GM12878 (cell line): ENCODE results near the gene RAD51B. TPM values are rescaled to one million over a fixed set of nuclear protein-coding genes. Genes with fewer than 3 reads are reported as not detected.

Source experiments
- ATAC-seq: fragments of 200-7000 bp; cut with Tn5 transposase; 3 replicates; pipeline ENCODE4 v1.9.1; 2020; ENCODE audit warnings: mild to moderate bottlenecking, moderate library complexity
- BruUV-seq: library from RNA; stranded (reverse); fragments of 400-500 nt; replicated peaks from 2 replicates; lab custom pipeline; 2021; lab: Mats Ljungman, UMichigan
- CTCF ChIA-PET: fragments of 300-600 bp; sonication (Branson Sonifier 250); formaldehyde crosslinking; extraction: SDS; loops from one replicate; lab custom pipeline; 2021; ENCODE audit warnings: inconsistent platforms; lab: Yijun Ruan, JAX
- POLR2A ChIA-PET: fragments of 350-600 bp; formaldehyde crosslinking; extraction: SDS; loops from one replicate; lab custom pipeline; 2021; ENCODE audit warnings: inconsistent platforms; lab: Charles Lee
- RAD21 ChIA-PET: fragments of 300-600 bp; sonication (Branson Sonifier 250); formaldehyde crosslinking; loops from one replicate; lab custom pipeline; 2023; ENCODE audit warnings: antibody characterized with exemption; ENCODE audit not compliant: unreplicated experiment; lab: Charles Lee
- SMC1A ChIA-PET: fragments of 300-600 bp; sonication (Branson Sonifier 250); formaldehyde crosslinking; loops from one replicate; lab custom pipeline; 2023; ENCODE audit not compliant: unreplicated experiment, uncharacterized antibody; lab: Charles Lee
- DNase-seq: peaks from one replicate; pipeline ENCODE4 v3.0.0-alpha.2; 2011; ENCODE audit warnings: low read depth, low spot score
- FAIRE-seq: peaks from 3 replicates; lab custom pipeline; 2011; peaks lifted over from hg19 to GRCh38; lab: Jason Lieb, UNC
- H2AFZ ChIP-seq: 2 replicates; pipeline ENCODE4 v1.6.0; 2011; ENCODE audit warnings: low read depth, low read length, control low read depth; ENCODE audit not compliant: control insufficient read depth
- H3K27ac ChIP-seq: 2 replicates; pipeline ENCODE4 v1.5.1; 2011; ENCODE audit warnings: control low read depth; ENCODE audit not compliant: control insufficient read depth, insufficient read depth
- H3K27me3 ChIP-seq, 2 experiments: replicated peaks in 1 of 2; 2 replicates each; pipeline versions ENCODE4 v1.6.0 to v1.6.1; 2011; ENCODE audit warnings: low read length in 1 of 2; ENCODE audit not compliant: control insufficient read depth in 2 of 2, insufficient read depth in 2 of 2
- H3K36me3 ChIP-seq, 2 experiments: 2 replicates each; pipeline ENCODE4 v1.5.1; 2011; ENCODE audit warnings: low read length in 1 of 2; ENCODE audit not compliant: control insufficient read depth in 2 of 2, insufficient read depth in 2 of 2
- H3K4me1 ChIP-seq: 2 replicates; pipeline ENCODE4 v1.6.1; 2011; ENCODE audit warnings: mild to moderate bottlenecking, low read length, moderate library complexity, mixed read lengths; ENCODE audit not compliant: control insufficient read depth, insufficient read depth
- H3K4me2 ChIP-seq: 2 replicates; pipeline ENCODE4 v1.6.0; 2011; ENCODE audit warnings: control low read depth; ENCODE audit not compliant: control insufficient read depth, insufficient read depth
- H3K4me3 ChIP-seq: fragments of 200-600 bp; sonication (generic); 2 replicates; pipeline ENCODE4 v1.5.1; 2016
- H3K79me2 ChIP-seq: 2 replicates; pipeline ENCODE4 v1.6.0; 2011; ENCODE audit warnings: low read length; ENCODE audit not compliant: control insufficient read depth, insufficient read depth
- H3K9ac ChIP-seq: 2 replicates; pipeline ENCODE4 v1.8.0; 2011; ENCODE audit warnings: low read length, control low read depth, mixed read lengths; ENCODE audit not compliant: control insufficient read depth, insufficient read depth
- H3K9me3 ChIP-seq: replicated peaks from 3 replicates; pipeline ENCODE4 v1.5.1; 2011; ENCODE audit warnings: mild to moderate bottlenecking, low read length; ENCODE audit not compliant: control insufficient read depth, insufficient read depth
- H4K20me1 ChIP-seq: 2 replicates; pipeline ENCODE4 v1.6.0; 2011; ENCODE audit not compliant: control insufficient read depth, insufficient read depth
- ESRRA ChIP-seq: IDR thresholded peaks from 2 replicates; pipeline ENCODE4 v1.6.1; 2012; ENCODE audit warnings: mild to moderate bottlenecking, low read length, improper control_type of control experiment
- PML ChIP-seq: IDR thresholded peaks from 2 replicates; pipeline ENCODE4 v1.6.1; 2012; ENCODE audit warnings: low read length, inconsistent platforms
- POLR2AphosphoS2 ChIP-seq: IDR thresholded peaks from 2 replicates; pipeline ENCODE4 v1.6.1; 2011; ENCODE audit warnings: low read depth, mild to moderate bottlenecking, low read length, improper control_type of control experiment, moderate library complexity
- SMAD1 ChIP-seq: fragments of 450-650 bp; IDR thresholded peaks from 2 replicates; pipeline ENCODE4 v1.6.1; 2018; ENCODE audit warnings: mild to moderate bottlenecking, low read depth; ENCODE audit not compliant: partially characterized antibody
- STAT3 ChIP-seq: IDR thresholded peaks from 2 replicates; pipeline ENCODE4 v1.6.1; 2011; ENCODE audit warnings: low read depth, low read length, improper control_type of control experiment
- TAF1 ChIP-seq: IDR thresholded peaks from 2 replicates; pipeline ENCODE4 v1.6.1; 2011; ENCODE audit warnings: mild to moderate bottlenecking, low read depth, low read length, borderline replicate concordance
- ZNF622 ChIP-seq: fragments of 450-650 bp; IDR thresholded peaks from 2 replicates; pipeline ENCODE4 v1.6.1; 2017; ENCODE audit warnings: mild to moderate bottlenecking, inconsistent platforms
- WGBS: methylation state at CpG from one replicate; pipeline ENCODE4 v1.1.6; 2016; ENCODE audit warnings: low lambda C conversion rate; ENCODE audit not compliant: insufficient replicate concordance, insufficient coverage; ENCODE audit errors: missing lambda C conversion rate; 5-methylcytosine and 5-hydroxymethylcytosine counted together
- in situ Hi-C: fragments of 300-500 bp; cut with MboI; formaldehyde crosslinking; loops from 9 replicates; pipeline ENCODE4 v1.14.3; 2018; ENCODE audit warnings: mixed read lengths
- intact Hi-C: fragments of 100-400 bp; cut with micrococcal nuclease; formaldehyde crosslinking; loops from one replicate; pipeline ENCODE4 v1.14.2; 2022; ENCODE audit not compliant: unreplicated experiment
- polyA plus RNA-seq, 11 experiments: library from polyadenylated mRNA; depleted of rRNA in 4 of 11; unstranded in 6 of 11; stranded (reverse) in 5 of 11; fragments of >200 nt; fragmentation: Nextera tagmentation in 4 of 11; fragmentation: Illumina TruSeq in 1 of 11; extraction: Ambion mirVana in 4 of 11; extraction: Trizol in 1 of 11; gene quantifications; 1 replicate in 1 of 11; 2 replicates in 10 of 11; pipeline versions ENCODE4 v1.2.1 to v1.2.3, GENCODE V29; 2011 to 2016; ENCODE audit warnings: inconsistent platforms in 2 of 11, missing spikeins in 2 of 11, low read depth in 1 of 11
- total RNA-seq, 4 experiments: library from RNA; depleted of rRNA in 3 of 4; stranded (reverse); fragments of >200 nt in 3 of 4; fragmentation: Illumina TruSeq in 1 of 4; extraction: Trizol in 1 of 4; gene quantifications; 2 replicates each; pipeline versions ENCODE4 v1.2.1 to v1.2.3, GENCODE V29; 2013 to 2021
- TF ChIP-seq, protein P1 (sequence below): fragments of 450-650 bp; IDR thresholded peaks from 2 replicates; pipeline ENCODE4 v1.6.1; 2017; ENCODE audit warnings: mild to moderate bottlenecking, moderate library complexity
- TF ChIP-seq, protein P2 (sequence below): fragments of 450-650 bp; conservative IDR thresholded peaks from 2 replicates; pipeline ENCODE4 v1.6.1; 2017; ENCODE audit warnings: mild to moderate bottlenecking, moderate library complexity

The RAD51B gene
- total and polyA plus RNA-seq, 10 of the 15 experiments (the other 5 are each of a cell fraction or from before 2014, with no cell fraction given): 9.8 to 26.8 (median 21.3) TPM

DNA sequence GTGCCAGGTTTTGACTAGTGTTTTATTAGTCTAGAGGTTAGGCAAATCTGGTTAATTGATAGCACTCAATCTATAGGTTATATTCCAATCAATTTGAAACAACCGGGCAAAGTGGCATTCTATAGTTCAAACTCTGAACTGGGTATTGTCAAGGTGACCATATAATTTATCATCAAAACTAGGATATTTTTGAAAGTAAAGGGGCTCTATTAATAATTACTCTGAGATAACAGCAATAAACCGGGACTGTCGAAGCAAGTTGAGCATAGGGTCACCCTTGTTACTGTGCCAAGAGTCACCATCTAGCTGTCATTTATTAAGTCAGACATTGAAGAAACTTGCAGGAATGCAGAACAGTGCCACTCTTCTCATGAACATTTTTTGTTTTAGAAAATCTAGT is 321.2 kb downstream of the RAD51B start:
- Histone ChIP-seq H3K79me2 (no peaks in the 10 kb centered on the region), H3K4me1 (peaks cover 7% of the 10 kb centered on the region)
- TF ChIP-seq ZNF622 (no peak), PML (no peak), SMAD1 (no peak), POLR2AphosphoS2 (no peak), ESRRA (no peak), STAT3 (no peak), TAF1 (no peak)
- TF ChIP-seq, protein P1, sequence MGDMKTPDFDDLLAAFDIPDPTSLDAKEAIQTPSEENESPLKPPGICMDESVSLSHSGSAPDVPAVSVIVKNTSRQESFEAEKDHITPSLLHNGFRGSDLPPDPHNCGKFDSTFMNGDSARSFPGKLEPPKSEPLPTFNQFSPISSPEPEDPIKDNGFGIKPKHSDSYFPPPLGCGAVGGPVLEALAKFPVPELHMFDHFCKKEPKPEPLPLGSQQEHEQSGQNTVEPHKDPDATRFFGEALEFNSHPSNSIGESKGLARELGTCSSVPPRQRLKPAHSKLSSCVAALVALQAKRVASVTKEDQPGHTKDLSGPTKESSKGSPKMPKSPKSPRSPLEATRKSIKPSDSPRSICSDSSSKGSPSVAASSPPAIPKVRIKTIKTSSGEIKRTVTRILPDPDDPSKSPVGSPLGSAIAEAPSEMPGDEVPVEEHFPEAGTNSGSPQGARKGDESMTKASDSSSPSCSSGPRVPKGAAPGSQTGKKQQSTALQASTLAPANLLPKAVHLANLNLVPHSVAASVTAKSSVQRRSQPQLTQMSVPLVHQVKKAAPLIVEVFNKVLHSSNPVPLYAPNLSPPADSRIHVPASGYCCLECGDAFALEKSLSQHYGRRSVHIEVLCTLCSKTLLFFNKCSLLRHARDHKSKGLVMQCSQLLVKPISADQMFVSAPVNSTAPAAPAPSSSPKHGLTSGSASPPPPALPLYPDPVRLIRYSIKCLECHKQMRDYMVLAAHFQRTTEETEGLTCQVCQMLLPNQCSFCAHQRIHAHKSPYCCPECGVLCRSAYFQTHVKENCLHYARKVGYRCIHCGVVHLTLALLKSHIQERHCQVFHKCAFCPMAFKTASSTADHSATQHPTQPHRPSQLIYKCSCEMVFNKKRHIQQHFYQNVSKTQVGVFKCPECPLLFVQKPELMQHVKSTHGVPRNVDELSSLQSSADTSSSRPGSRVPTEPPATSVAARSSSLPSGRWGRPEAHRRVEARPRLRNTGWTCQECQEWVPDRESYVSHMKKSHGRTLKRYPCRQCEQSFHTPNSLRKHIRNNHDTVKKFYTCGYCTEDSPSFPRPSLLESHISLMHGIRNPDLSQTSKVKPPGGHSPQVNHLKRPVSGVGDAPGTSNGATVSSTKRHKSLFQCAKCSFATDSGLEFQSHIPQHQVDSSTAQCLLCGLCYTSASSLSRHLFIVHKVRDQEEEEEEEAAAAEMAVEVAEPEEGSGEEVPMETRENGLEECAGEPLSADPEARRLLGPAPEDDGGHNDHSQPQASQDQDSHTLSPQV: no peak
- TF ChIP-seq, protein P2, sequence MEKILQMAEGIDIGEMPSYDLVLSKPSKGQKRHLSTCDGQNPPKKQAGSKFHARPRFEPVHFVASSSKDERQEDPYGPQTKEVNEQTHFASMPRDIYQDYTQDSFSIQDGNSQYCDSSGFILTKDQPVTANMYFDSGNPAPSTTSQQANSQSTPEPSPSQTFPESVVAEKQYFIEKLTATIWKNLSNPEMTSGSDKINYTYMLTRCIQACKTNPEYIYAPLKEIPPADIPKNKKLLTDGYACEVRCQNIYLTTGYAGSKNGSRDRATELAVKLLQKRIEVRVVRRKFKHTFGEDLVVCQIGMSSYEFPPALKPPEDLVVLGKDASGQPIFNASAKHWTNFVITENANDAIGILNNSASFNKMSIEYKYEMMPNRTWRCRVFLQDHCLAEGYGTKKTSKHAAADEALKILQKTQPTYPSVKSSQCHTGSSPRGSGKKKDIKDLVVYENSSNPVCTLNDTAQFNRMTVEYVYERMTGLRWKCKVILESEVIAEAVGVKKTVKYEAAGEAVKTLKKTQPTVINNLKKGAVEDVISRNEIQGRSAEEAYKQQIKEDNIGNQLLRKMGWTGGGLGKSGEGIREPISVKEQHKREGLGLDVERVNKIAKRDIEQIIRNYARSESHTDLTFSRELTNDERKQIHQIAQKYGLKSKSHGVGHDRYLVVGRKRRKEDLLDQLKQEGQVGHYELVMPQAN: no peak
- TF ChIP-seq, all 136 proteins: peak for 0
- intact Hi-C loops (no loop called here), in situ Hi-C loops (no loop called here)
- ChIA-PET CTCF (no interaction called here), SMC1A (interaction anchor here (0.6 kb wide), 1 partner anchor 14 kb away, joined by 3 read pairs; no protein-coding TSS in a partner anchor), RAD21 (no interaction called here), POLR2A (no interaction called here)
- FAIRE-seq: no peak
- no peak for ATAC-seq
- H3K4me3 ChIP-seq: no peak overlapping the region
- H3K27ac ChIP-seq: no peak overlapping the region
- no peaks in the 10 kb centered on the region for H3K27me3 ChIP-seq
- no peaks in the 10 kb centered on the region for H3K36me3 ChIP-seq
- H3K9ac ChIP-seq: no peak overlapping the region
- BruUV-seq: no TSS peak
- 97% methylated on average over 3 of the region's 3 CpGs for WGBS
- no peaks in the 10 kb centered on the region for H3K9me3 ChIP-seq
- no peaks in the 10 kb centered on the region for H4K20me1 ChIP-seq
- no peak overlapping the region for H2AFZ ChIP-seq
- no peak overlapping the region for H3K4me2 ChIP-seq
- DNase-seq: no peak
